HG02852 (cell line): Measurements from ENCODE around the gene RNFT2.
"Not testable (repeated sequence)": the region's sequence is repeated elsewhere in the genome, so short reads cannot be mapped to it uniquely, and the experiment has no call there.

Source experiments
- ATAC-seq: cut with Tn5 transposase; IDR thresholded peaks from one replicate; pipeline ENCODE4 v1.9.1; 2021; ENCODE audit warnings: mild to moderate bottlenecking, moderate library complexity; ENCODE audit not compliant: unreplicated experiment

Gene RNFT2

DNA sequence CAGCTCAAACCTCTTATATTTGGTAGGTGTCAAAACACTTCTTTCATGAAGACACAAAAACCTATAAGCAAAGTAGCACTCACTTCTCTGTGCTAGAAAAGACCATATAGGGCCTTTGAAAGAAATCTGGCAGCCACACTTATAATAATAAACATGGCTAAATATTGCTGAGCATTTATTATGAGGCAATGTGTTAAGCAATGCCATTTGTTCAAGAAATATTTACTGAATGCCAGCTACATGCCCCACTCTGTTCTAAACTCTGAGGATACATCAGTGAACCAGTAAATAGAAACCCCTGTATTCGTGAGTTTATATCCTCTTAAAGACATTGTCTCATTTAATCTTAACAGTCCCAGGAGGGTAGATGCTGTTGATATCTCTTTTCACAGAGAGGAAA is 52.0 kb downstream of the RNFT2 start:
- ATAC-seq = no peak

DNA sequence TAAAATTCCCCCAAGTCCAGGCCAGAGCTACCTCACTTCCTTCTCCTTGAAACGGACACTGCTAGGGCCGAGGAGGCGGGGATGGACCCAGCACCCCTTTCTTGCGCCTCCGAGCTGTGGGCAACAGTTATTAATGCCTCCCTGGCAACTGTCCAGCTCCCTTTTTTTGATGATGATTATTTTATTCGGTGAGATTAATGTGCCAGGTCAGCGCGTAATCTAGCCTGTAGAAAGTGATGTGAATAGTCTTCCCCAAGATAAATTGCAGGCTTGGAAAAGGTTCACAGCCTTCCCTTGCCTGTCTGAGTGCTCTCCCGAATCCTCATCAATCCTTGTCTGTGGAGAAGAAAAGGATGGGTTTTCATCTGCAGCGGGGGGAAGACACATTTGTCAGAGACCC is 54.3 kb downstream of the RNFT2 start:
- no peak for ATAC-seq

DNA sequence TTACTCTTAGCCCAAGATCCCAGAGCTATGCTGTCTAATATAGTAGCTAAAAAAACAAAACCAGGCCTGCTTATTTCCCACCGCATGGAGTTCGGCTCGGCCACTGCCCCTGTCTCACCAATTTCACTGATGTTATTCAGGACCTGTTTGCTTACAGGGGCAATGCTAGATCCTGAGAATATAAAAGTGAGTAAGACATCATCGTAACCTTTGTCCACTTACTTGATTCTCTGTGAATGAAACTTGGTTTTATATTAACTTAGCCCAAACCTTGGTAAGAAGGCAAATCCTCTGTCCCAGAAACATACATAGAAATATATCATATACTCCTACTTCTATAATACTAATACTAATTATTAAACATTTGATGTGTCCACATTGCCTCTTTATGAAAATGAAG is 56.6 kb downstream of the RNFT2 start:
- no peak for ATAC-seq

DNA sequence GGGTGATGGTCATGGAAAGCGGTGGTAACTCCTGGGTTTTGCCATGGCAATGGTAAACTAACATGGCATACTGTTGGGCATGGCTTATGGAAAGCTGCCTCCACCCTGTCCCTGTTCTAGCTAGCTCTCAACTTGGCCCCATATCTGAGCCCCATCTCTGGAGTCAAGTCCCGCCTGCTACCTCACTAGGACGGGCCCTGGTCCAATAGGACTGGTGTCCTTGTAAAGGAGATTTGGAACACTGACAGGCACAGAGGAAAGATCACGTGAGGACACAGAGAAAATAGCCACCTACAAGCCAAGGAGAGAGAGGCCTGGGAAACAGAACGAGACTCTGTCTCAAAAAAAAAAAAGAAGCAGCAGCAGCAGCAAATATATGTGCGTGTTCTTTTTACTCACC is 59.8 kb downstream of the RNFT2 start:
- no peak for ATAC-seq

DNA sequence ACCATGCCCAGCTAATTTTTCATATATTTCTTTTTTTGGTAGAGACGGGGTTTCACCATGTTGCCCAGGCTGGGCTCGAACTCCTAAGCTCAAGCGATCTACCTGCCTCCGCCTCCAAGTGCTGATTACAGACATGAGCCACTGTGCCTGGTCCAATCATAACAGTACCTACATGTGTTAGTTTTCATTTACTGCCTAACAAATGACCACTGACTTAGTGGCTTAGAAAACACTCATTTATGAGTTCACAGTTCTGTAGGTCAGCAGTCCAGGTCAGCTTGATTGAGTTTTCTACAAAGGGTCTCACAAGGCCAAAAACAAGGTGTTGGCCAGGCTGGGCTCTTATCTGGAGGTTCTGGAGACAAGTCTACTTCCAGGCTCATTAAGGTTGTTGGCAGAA is 60.6 kb downstream of the RNFT2 start:
- no peak for ATAC-seq

DNA sequence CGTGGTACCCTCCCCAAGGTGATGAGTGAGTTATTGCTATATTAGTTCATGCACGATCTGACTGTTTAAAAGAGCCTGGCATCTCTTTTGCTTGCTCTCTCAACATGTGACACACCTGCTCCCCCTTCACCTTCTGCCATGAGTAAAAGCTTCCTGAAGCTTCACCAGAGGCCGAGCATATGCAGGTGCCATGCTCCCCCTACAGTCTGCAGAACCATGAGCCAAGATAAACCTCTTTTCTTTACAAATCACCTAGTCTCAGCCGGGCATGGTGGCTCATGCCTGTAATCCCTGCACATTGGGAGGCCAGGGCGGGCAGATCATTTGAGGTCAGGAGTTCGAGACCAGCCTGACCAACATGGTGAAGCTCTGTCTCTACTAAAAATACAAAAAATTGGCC is 61.8 kb downstream of the RNFT2 start:
- no peak for ATAC-seq

DNA sequence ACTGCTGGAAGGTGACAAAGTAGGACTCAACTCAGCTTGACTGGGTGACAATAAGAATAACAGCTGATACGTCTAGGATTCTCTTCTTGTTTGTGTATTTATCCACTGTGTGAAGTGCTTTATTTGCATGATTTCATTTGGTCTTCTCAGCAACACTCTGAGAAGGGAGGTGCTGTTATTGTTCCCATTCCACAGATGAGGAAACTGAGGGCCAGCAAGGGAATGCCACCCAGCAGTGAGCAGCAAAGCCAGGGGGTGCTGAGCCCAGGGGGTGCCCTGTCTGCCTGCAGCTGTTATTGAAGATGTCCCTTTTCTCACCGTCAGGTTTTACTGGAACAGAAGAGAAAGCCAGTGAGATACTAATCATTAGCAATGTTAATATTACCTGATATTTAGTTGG is 62.8 kb downstream of the RNFT2 start:
- no peak for ATAC-seq

DNA sequence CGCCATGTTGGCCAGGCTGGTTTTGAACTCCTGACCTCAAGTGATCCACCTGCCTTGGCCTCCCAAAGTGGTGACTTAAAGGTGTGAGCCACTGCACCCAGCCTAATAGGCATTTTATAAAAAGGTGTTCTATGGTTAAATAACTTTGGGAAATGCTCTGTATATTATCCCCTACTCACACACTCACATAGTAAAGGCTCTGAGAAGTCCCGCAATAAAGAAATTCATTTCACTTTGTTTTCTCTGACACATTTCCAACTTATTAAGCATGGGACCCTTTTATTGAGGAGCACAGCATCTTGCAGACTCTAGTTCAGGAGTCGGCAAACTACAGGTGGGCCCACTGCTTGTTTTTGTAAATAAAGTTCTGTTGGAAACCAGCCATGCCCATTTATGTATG is 63.9 kb downstream of the RNFT2 start:
- ATAC-seq = no peak

DNA sequence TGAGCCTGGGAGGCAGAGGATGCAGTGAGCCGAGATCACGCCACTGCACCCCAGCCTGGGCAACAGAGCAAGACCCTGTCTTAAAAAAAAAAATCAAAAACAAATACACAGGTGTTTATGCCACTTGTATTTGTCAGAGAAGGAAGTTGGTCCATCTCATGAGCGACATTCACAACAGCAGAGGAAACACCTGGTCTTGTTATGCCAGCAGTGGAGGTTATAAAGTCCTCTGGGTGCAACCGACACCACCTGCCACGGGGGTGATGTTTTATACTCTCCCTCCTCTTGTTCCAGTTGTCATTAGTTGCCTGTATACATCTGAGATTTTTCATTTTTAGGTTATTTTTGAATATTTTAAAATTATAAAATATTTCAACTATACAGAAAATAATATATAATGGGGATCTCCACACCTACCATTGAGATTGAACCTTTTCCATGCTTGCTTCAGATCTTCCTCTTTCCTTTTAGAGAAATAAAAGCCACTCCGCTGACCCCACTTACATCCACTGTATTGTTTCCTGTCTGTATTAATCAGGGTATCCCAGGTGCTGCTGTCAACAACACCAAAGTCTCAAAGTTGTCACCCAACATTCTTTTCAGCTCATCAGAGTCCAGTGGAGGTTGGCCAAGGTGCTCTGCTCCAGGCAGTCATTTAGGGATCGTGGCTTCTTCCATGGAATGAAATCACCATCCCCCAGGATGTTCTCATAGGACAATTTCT is 65.1 kb downstream of the RNFT2 start:
- no peak for ATAC-seq

DNA sequence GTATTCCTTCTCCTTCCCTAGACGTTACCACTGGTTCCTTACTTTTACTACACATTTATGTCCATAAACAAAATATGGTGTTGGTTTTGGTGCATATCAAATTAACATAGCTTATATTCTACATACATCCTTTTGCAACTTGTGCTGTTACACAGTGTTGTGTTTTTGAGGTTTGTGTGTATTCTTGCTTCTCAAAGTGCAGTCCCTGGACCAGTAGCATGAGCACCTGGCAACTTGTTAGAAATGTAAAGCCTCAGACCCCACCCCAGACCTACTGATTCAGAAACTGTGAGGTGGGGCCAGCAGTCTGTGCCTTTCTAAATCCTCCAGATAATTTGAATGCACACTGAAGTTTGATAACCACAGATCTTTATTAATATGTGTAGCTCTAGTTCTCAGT is 65.9 kb downstream of the RNFT2 start:
- no peak for ATAC-seq

DNA sequence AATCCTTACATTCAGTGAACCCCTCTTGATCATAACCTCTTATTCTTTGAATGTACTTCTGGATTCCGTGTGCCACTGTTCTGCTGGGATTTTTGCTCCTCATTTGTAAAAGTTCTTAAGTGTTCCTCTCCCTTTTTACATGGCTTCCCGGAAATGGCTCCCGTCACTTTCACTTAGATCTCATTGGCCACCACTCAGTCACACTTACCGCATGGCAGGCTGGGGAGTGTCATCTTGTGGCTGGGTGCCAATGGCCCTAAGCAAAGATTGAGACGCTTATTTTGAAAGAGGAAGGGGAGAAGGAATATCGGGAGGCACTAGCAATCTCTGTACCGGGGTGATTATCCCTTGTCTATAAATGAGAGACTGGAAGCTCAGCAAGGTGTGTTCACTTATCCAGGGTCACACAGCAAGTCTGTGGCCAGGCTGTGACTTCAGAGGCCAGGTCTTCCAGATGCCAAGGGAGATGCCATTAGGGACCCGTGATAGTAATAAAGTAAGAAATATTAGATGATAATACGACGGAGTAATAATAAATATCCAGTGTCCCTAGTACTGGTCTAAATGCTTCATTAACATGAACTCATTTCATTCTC is 68.8 kb downstream of the RNFT2 start:
- ATAC-seq = no peak

DNA sequence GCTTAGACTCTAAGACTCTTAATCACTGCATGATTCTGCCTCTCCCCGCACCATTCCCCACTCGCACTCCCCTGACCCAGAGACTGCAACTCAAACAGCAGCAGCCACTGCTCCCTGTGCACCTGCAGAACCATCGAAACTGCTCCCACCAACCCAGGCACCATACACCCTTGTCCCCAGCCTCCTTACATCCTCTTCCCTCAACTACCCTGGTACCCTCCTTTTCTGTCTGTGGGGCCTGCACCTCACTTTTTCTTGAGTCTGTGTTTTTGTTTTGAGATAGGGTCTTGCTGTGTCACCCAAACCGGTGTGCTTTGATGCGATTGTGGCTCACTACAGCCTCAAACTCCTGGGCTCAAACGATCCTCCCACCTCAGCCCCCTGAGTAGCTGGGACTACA is 69.4 kb downstream of the RNFT2 start:
- no peak for ATAC-seq

DNA sequence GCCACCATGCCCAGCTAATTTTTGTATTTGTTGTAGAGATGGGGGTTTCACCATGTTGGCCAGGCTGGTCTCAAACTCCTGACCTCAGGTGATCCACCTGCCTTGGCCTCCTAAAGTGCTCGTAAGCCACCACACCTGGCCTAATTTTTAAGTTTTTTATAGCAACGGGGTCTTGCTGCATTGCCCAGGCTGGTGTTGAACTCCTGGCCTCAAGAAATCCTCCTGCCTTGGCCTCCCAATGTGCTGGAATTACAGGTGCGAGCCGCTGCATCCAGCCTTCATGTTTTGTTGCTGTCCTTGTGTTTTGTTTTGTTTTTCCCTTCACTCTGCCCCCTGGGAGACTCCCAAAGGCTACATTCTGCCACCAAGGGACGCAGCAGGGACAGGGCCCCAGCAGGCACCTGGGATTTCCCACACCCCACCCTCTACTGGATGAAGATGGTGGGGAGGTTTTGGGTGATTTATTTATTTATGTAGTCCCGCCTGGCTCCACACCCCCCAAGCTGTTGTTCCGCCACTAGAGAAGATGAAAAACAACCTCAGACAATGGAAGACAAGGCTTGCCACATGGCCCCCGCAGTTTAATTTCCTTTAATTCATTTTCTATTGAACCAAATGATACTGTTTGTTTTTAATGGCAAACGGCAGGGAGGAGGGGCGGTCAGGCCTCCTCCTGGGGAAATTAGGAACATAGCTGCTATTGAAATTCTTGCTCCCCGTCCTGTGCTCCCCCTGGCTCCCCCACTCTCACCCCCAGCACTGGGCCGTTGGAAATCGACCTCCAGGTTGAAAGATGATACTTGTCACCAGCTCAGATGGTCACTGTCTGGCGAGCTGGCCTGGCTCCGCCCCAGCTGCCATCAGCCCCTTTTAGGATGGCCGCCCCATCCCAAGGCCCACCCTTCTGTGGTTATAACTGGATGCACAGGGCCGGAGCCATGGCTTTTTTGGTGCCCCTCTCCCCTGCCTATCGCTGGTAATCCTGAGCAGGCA is 70.3 kb downstream of the RNFT2 start:
- no peak for ATAC-seq

DNA sequence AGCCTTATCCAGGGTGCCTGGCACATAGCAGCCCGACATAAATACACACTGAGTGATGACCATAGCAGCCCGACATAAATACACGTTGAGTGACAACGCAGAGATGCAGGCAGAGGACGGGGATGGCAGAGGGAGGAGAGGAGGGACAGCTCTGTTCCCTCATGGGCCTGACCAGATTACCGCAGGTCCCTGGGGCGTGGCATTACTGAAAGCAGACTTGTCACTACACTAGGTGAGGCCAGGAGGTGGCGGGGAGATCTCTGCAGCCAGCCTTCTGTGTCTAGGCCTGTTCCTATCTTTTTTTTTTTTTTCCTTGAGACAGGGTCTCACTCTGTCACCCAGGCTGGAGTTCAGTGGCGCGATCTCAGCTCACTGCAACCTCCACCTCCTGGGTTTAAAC is 74.1 kb downstream of the RNFT2 start:
- ATAC-seq = no peak

DNA sequence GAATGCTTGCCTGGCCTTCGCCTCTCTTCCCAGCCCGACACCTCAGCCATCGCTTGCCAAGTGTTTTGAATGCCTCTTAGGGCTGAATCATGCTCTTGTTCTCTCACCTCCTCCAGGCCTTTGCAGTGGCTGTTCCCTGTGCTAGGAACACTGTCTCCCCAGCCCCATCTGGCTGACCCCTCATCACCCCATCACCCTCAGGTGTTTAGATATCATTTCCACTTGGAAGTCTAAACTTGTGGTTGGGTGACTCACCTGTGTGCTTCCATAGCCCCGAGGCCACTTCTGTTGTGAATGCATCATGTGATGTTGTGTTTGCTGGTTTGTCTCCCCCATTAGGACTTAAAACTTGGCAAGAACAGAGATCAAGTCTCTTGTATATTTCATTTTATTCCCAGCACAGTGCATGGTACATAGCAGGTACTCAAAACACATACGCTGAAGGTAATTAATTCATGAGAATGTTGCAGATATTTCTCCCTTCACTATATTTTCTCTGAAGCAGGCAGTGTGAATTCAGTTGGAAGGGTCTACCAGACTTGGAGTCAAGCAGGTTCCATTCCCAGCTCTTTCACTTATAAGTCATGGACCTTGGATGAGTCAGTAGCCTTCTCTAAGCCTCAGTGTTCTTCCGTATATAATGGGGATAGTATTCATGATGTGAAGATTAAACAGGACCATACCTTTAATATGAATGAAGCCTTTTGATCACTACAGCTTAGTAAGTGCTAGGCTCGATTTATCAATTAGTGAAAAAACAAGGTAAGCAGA is 75.3 kb downstream of the RNFT2 start:
- ATAC-seq = no peak

DNA sequence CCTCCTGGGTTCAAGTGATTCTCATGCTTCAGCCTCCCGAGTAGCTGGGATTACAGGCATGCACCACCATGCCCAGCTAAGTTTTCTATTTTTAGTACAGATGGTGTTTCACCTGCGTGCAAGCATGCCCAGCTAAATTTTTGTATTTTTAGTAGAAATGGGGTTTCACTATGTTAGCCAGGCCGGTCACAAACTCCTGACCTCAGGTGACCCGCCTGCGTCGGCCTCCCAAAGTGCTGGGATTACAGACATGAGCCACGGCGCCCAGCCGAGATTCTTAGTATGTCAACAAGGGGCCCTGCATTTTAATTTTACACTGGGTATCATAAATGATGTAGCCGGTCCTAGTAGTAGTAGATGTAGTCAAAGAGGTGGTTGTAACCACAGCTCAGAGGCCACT is 76.7 kb downstream of the RNFT2 start:
- ATAC-seq = not testable (repeated sequence)

DNA sequence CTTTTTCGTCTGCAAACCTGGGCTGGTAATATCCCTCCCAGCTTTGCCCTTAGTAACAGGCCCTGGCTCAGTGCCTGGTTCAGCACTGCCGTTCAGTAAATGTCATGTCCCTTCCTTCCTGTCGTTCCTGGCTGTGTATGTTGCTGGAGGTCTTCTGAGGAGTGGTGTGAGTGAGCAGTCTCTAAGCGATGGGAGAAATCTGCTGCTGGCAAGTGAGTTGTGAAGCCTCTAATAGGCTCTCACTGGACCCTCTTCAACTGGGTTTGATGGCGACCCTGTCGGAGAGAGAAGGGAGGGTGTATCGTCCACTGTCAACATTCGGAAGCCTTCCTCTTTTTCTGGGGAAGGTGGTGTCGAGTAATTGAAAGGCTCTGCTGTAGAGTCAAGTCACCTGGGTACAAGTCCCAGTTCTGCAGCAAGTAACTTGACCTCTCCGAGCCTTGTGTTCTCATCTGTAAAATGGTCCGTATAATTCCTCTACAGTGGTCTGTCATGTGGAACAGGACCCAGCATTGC is 80.3 kb downstream of the RNFT2 start:
- no peak for ATAC-seq

DNA sequence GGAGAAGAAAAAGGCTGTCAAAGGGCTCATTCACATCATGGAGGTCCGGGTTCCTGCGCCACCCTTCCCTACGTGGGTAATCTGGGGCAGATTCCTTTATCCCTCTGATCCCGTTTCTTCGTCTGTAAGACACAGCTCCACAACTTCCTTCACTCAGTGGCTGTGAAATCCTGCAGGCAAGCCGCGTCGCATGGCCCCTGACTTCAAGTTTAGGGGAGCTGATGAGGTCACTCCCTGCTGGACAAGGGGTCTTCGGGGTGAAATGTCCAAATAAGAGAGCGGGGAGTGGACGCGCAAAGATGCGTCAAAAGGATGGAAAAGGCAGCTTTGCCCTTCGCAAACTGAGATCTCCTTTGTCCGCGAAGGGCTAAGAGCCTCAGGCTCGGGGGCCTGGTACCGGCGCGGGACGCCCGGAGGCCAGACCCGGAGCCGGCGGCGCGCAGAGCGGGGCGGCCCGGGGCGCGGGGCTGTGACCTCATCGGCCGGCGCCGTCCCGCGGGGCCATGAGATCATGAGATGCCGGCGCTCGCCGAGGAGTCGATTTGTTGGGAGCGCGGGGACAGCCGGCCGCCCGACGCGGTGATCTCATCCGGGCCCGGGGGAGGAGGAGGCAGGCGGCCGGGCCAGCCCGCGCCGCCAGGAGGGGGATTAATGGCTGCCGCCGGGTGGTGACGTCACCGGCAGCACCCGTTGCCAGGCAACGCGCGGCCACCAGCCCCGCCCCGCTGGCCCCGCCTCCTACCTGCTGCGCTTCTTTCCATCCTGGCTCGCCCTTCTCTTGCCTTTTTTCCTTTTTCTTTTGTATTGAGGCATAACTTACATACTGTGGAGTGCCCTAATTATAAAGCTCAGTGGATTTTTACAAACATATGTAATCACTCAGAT is 81.1 kb downstream of the RNFT2 start:
- ATAC-seq = peak; percentile 81

DNA sequence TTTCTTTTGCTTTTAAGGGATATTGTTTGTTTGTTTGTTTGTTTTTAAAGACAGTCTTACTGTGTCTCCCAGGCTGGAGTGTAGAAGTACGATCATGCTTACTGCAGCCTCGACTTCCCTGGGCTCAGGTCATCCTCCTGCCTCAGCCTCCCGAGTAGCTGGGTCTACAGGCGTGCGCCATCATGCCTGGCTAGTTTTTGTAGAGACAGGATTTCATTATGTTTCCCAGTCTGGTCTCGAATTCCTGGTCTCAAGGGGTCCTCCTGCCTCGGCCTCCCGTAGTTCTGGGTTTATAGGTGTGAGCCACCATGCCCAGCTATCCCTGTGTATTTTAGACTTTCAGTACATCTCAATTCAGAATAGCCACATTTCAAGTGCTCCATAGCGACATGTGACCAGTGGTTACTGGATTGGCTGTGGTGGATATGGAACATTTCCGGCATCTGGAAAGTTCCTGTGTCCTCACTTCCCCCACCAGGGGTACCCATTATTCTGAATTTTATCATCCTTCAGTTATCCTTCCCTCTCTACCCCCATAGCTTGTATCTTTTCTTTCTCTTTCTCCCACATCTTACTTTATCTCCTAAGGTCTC is 82.0 kb downstream of the RNFT2 start:
- no peak for ATAC-seq
